ENCODE measurements around the gene FBXW2. TPM values are rescaled to one million over a fixed set of nuclear protein-coding genes. Genes with fewer than 3 reads are reported as not detected.

Gene FBXW2
- total and polyA plus RNA-seq, 10 of the 15 experiments (the other 5 are each of a cell fraction or from before 2014, with no cell fraction given), result 2.9 to 56.9 (median 39.1) TPM

- TF ChIP-seq ZNF274 (IDR thresholded peaks at IDR 0.05; ENCODE audit: insufficient read depth, insufficient read length) (no peak), STAT1 (conservative IDR thresholded peaks at IDR 0.05) (no peak), BCL11A (IDR thresholded peaks at IDR 0.05; ENCODE audit: low read depth, low read length) (no peak), KLF5 (IDR thresholded peaks at IDR 0.05; ENCODE audit: partially characterized antibody) (no peak), SMAD5 (IDR thresholded peaks at IDR 0.05; ENCODE audit: low read depth) (no peak), IRF3 (IDR thresholded peaks at IDR 0.05) (no peak), IKZF2 (IDR thresholded peaks at IDR 0.05) (no peak)
Measured at GRCh38 chr9:120755810-120756434, 37.3 kb downstream of the FBXW2 start (continued).

- RAD21 ChIA-PET (ENCODE audit: unreplicated experiment), result interaction anchor here (1.0 to 4.0 kb wide), 15 partner anchors 13 to 459 kb away, joined by 3 to 45 read pairs (median 7); no protein-coding TSS in a partner anchor
- DNase-seq (ENCODE audit: low read depth, low spot score), result no peak
- CTCF ChIA-PET, result interaction anchor here (0.7 to 6.2 kb wide), 29 partner anchors 12 to 524 kb away, joined by 3 to 109 read pairs (median 7); partner anchors contain the start of genes C5, FBXW2 and TRAF1
- TF ChIP-seq WRNIP1 (IDR thresholded peaks at IDR 0.05; ENCODE audit: borderline replicate concordance, low read depth, low read length), result no peak
- TF ChIP-seq ZZZ3 (IDR thresholded peaks at IDR 0.05; ENCODE audit: control insufficient read depth, insufficient read length, low read depth), result no peak
- TF ChIP-seq SMAD1 (IDR thresholded peaks at IDR 0.05; ENCODE audit: low read depth, partially characterized antibody), result no peak
- TF ChIP-seq TCF3 (IDR thresholded peaks at IDR 0.05; ENCODE audit: borderline replicate concordance, insufficient read depth, low read depth, low read length), result no peak
- TF ChIP-seq EP300 (IDR thresholded peaks at IDR 0.05; ENCODE audit: borderline replicate concordance in 1 of 2, control insufficient read depth in 1 of 2, low read depth in 2 of 2, low read length in 2 of 2), result no peak
- TF ChIP-seq SRF (IDR thresholded peaks at IDR 0.05; ENCODE audit: low read depth in 2 of 2, low read length in 2 of 2), result no peak
- TF ChIP-seq RCOR1 (conservative IDR thresholded peaks at IDR 0.05; ENCODE audit: low read depth, low read length), result no peak
- TF ChIP-seq ZNF217 (IDR thresholded peaks at IDR 0.05), result no peak
- no peak overlapping the region for H3K27ac ChIP-seq (ENCODE audit: control insufficient read depth, insufficient read depth)
- BruUV-seq (replicated peaks), result no TSS peak
- H3K4me2 ChIP-seq (ENCODE audit: control insufficient read depth, insufficient read depth), result no peak overlapping the region
- SMC1A ChIA-PET (ENCODE audit: uncharacterized antibody, unreplicated experiment), result interaction anchor here (0.8 to 5.9 kb wide), 17 partner anchors 8 to 457 kb away, joined by 3 to 73 read pairs (median 5); no protein-coding TSS in a partner anchor
- H3K36me3 ChIP-seq (ENCODE audit: control insufficient read depth in 2 of 2, insufficient read depth in 2 of 2, low read length in 1 of 2), result peaks cover 2 to 6% of the 10 kb centered on the region in 2 experiments; a peak in 3 of 4 replicates
- 86% methylated on average over 2 of the region's 2 CpGs for WGBS (ENCODE audit: insufficient coverage, insufficient replicate concordance, low lambda C conversion rate, missing lambda C conversion rate)
- H4K20me1 ChIP-seq (ENCODE audit: control insufficient read depth, insufficient read depth), result no peaks in the 10 kb centered on the region
- no peaks in the 10 kb centered on the region for H3K9me3 ChIP-seq (replicated peaks; ENCODE audit: control insufficient read depth, insufficient read depth, low read length)
- no peaks in the 10 kb centered on the region for H3K79me2 ChIP-seq (ENCODE audit: control insufficient read depth, insufficient read depth, low read length)
- intact Hi-C loops (cut with micrococcal nuclease; ENCODE audit: unreplicated experiment), result loop anchor here (1.0 kb wide), 1 partner anchor 138 kb away; no protein-coding TSS in a partner anchor
- peak; percentile 65 for ATAC-seq
- POLR2A ChIA-PET, result interaction anchor here (0.8 kb wide), 1 partner anchor 135 kb away, joined by 3 read pairs; no protein-coding TSS in a partner anchor
- FAIRE-seq, result no peak
- in situ Hi-C loops (cut with MboI), result loop anchor here (5.0 kb wide), 1 partner anchor 182 kb away; no protein-coding TSS in a partner anchor
- no peak overlapping the region for H3K4me3 ChIP-seq
- peaks cover 9% of the 10 kb centered on the region for H3K4me1 ChIP-seq (ENCODE audit: control insufficient read depth, insufficient read depth, low read length)
- no peak overlapping the region for H3K9ac ChIP-seq (ENCODE audit: control insufficient read depth, insufficient read depth, low read length)
- H2AFZ ChIP-seq (ENCODE audit: control insufficient read depth, low read depth, low read length), result no peak overlapping the region
- no peaks in the 10 kb centered on the region for H3K27me3 ChIP-seq (replicated peaks in 1 of 2; ENCODE audit: control insufficient read depth in 2 of 2, insufficient read depth in 2 of 2, low read length in 1 of 2)
Measured at GRCh38 chr9:120755044-120755443, 38.2 kb downstream of the FBXW2 start.

Data from GM12878 (cell line).